B cell (primary cell): ENCODE measurements around the gene SERGEF. TPM values are rescaled to one million over a fixed set of nuclear protein-coding genes. Genes with fewer than 3 reads are reported as not detected.

Experiments
- ATAC-seq: fragments of 200-7000 bp; cut with Tn5 transposase; one replicate; pipeline ENCODE4 v1.10.0; 2021; ENCODE audit warnings: low read depth, mild to moderate bottlenecking, moderate number of reproducible peaks, moderate library complexity
- CTCF ChIA-PET: fragments of 350-600 bp; sonication (Branson Sonifier 250); formaldehyde crosslinking; loops from one replicate; lab custom pipeline; 2021; ENCODE audit warnings: antibody characterized with exemption, inconsistent platforms; lab: Charles Lee
- POLR2A ChIA-PET: fragments of 350-600 bp; sonication (Branson Sonifier 250); formaldehyde crosslinking; loops from one replicate; lab custom pipeline; 2021; ENCODE audit warnings: antibody characterized with exemption; lab: Charles Lee
- DNase-seq: peaks from one replicate; pipeline ENCODE4 v3.0.0; 2013
- H2AFZ ChIP-seq: 2 replicates; pipeline ENCODE4 v1.6.1; 2012; ENCODE audit warnings: mild to moderate bottlenecking, low read depth, low read length; ENCODE audit not compliant: insufficient read depth, poor library complexity, severe bottlenecking
- H3K27ac ChIP-seq, 2 donors: 1 replicate in 1 of 2; 2 replicates in 1 of 2; pipeline ENCODE4 v1.5.1; 2012 to 2013; ENCODE audit warnings: low read length in 2 of 2, mild to moderate bottlenecking in 2 of 2, moderate library complexity in 1 of 2
- H3K27me3 ChIP-seq, 4 experiments: fragments of 200-600 bp in 1 of 4; sonication (generic) in 1 of 4; replicated peaks in 1 of 4; 1 replicate in 2 of 4; 2 replicates in 2 of 4; pipeline versions ENCODE4 v1.6.1 to v1.7.0; 2013 to 2016; ENCODE audit warnings: low read length in 3 of 4, mild to moderate bottlenecking in 2 of 4, mixed read lengths in 1 of 4, moderate library complexity in 1 of 4; ENCODE audit not compliant: insufficient read depth in 4 of 4, control insufficient read depth in 3 of 4; ENCODE audit errors: control extremely low read depth in 1 of 4
- H3K36me3 ChIP-seq, 2 experiments: replicated peaks in 1 of 2; 1 replicate in 1 of 2; 2 replicates in 1 of 2; pipeline versions ENCODE4 v1.6.1 to v1.7.1; 2013; ENCODE audit warnings: low read length in 1 of 2; ENCODE audit not compliant: insufficient read depth in 2 of 2, control insufficient read depth in 1 of 2; ENCODE audit errors: control extremely low read depth in 1 of 2, extremely low read depth in 1 of 2
- H3K4me1 ChIP-seq, 2 donors: fragments of 200-600 bp in 1 of 2; sonication (generic) in 1 of 2; 1 replicate in 1 of 2; 2 replicates in 1 of 2; pipeline versions ENCODE4 v1.5.1 to v1.6.1; 2013 to 2017; ENCODE audit warnings: low read length in 2 of 2; ENCODE audit not compliant: control insufficient read depth in 2 of 2, insufficient read depth in 2 of 2
- H3K4me2 ChIP-seq: replicated peaks from 2 replicates; pipeline ENCODE3; 2012; ENCODE audit warnings: mild to moderate bottlenecking, low read depth, low read length; ENCODE audit not compliant: poor library complexity, severe bottlenecking
- H3K4me3 ChIP-seq, 5 experiments: fragments of 200-600 bp in 1 of 5; sonication (generic) in 1 of 5; 1 replicate in 3 of 5; 2 replicates in 2 of 5; pipeline versions ENCODE4 v1.5.1 to v1.7.0; 2011 to 2016; ENCODE audit warnings: low read length in 4 of 5, mild to moderate bottlenecking in 4 of 5, low read depth in 2 of 5, control low read depth in 1 of 5, moderate library complexity in 1 of 5; ENCODE audit not compliant: insufficient read depth in 1 of 5; ENCODE audit errors: control extremely low read depth in 1 of 5, extremely low read depth in 1 of 5
- H3K79me2 ChIP-seq: fragments of 200-600 bp; sonication (generic); one replicate; pipeline ENCODE4 v1.6.0; 2016; ENCODE audit warnings: low read length; ENCODE audit not compliant: control insufficient read depth, insufficient read depth
- H3K9ac ChIP-seq: fragments of 200-600 bp; sonication (generic); 2 replicates; pipeline ENCODE4 v1.6.1; 2017; ENCODE audit warnings: mild to moderate bottlenecking, low read length, moderate library complexity
- H3K9me3 ChIP-seq, 3 donors: one replicate each; pipeline versions ENCODE4 v1.6.1 to v1.7.1; 2013; ENCODE audit warnings: low read length in 2 of 3; ENCODE audit not compliant: control insufficient read depth in 2 of 3, insufficient read depth in 1 of 3; ENCODE audit errors: control extremely low read depth in 1 of 3
- H4K20me1 ChIP-seq: 2 replicates; pipeline ENCODE4 v1.6.0; 2012; ENCODE audit warnings: mild to moderate bottlenecking, low read length; ENCODE audit not compliant: insufficient read depth, control insufficient read depth, poor library complexity, severe bottlenecking
- H3K27ac Mint-ChIP-seq: one replicate; pipeline ENCODE4 v1.8.0; 2021; ENCODE audit warnings: mixed read lengths
- H3K27me3 Mint-ChIP-seq: one replicate; pipeline ENCODE4 v1.8.0; 2021; ENCODE audit warnings: mixed read lengths
- H3K4me1 Mint-ChIP-seq: one replicate; pipeline ENCODE4 v1.8.0; 2021; ENCODE audit warnings: mixed read lengths
- H3K4me3 Mint-ChIP-seq: one replicate; pipeline ENCODE4 v1.8.0; 2021; ENCODE audit warnings: mixed read lengths
- H3K9me3 Mint-ChIP-seq: one replicate; pipeline ENCODE4 v1.8.0; 2022; ENCODE audit warnings: mixed read lengths; ENCODE audit not compliant: insufficient read depth
- EZH2 ChIP-seq: IDR thresholded peaks from 2 replicates; pipeline ENCODE4 v1.6.1; 2012; ENCODE audit warnings: borderline replicate concordance, low read depth, mild to moderate bottlenecking, moderate library complexity, low read length; ENCODE audit not compliant: insufficient read depth, poor library complexity, severe bottlenecking
- WGBS: methylation state at CpG from one replicate; pipeline ENCODE4 v1.1.5; 2013; ENCODE audit warnings: missing lambda C conversion rate; ENCODE audit not compliant: insufficient coverage; 5-methylcytosine and 5-hydroxymethylcytosine counted together
- intact Hi-C: fragments of 100-400 bp; cut with micrococcal nuclease; formaldehyde crosslinking; loops from one replicate; pipeline ENCODE4 v1.10.0; 2022
- polyA plus RNA-seq: library from polyadenylated mRNA; depleted of rRNA; stranded (reverse); fragments of >200 nt; gene quantifications from 2 replicates; pipeline ENCODE4 v1.2.3, GENCODE V29; 2012
- total RNA-seq, 2 donors: library from RNA; stranded (reverse); fragments of 120-200 nt in 1 of 2; gene quantifications; 1 replicate in 1 of 2; 2 replicates in 1 of 2; pipeline versions ENCODE4 v1.2.3 to v1.2.4, GENCODE V29; 2013 to 2022
- TF ChIP-seq, protein P1 (sequence below): fragments of 200-600 bp; IDR thresholded peaks from one replicate; pipeline ENCODE4 v1.8.0; 2022; ENCODE audit warnings: antibody characterized with exemption, mild to moderate bottlenecking

Gene SERGEF
- total and polyA plus RNA-seq, 2 donors (not counting 1 experiment from before 2014, with no cell fraction given) = 24.2 to 54.3 TPM

DNA sequence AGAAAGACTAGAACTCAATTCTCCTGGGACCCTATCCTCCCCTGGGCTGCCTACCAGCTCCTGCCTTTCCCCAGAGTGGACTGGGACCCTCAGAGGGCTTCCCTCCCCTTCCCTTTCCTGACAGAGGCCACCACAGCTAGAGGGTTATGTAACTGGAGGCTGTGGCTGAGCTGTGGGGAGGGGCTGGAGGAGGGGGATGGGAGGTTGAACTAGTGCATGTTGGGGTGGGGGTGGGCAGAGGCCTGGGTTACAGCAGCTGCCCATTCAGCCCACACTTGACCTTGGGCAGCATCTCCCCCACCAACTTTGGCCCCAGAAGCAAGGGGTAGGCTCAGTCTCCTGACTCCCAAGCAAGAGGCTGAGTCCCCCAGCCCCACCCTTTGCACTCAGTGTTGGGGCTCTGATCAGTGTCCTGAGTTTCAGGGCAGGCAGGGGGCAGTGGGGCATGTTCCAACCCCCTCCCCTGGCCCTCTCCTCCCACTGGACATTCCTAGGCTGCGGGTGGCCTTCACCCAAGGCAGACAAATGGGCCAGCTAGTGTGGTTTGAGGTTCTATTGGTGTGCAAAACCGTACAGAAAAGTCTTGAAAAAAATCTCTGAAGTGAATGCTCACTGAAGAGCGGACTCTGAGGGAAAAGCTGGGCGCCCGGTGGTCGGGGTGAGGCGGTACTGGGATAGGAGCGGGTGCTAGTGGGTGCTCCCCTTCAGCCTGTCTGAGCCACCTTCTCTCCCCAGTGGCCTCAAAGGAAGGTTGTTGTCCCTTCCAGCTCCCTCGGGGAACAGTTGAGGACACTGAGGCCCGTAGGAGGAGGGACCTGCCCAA is 274.5 kb downstream of the SERGEF start:
- H3K4me1 ChIP-seq = peaks cover 0 to 2% of the 10 kb centered on the region in 2 donors
- ChIA-PET POLR2A (no interaction called here), CTCF (interaction anchor here (2.3 kb wide), 1 partner anchor 7 kb away, joined by 12 read pairs; no protein-coding TSS in a partner anchor)
- no peak overlapping the region for H2AFZ ChIP-seq
- no peak overlapping the region for H3K4me2 ChIP-seq
- peaks cover 0 to 44% (median 13%) of the 10 kb centered on the region in 4 experiments for H3K27me3 ChIP-seq
- Mint-ChIP-seq H3K4me3 (no peak overlapping the region), H3K27me3 (peaks cover 35% of the 10 kb centered on the region), H3K9me3 (no peaks in the 10 kb centered on the region), H3K27ac (no peak overlapping the region), H3K4me1 (peaks cover 8% of the 10 kb centered on the region)
- no peaks in the 10 kb centered on the region for H3K79me2 ChIP-seq
- TF ChIP-seq, protein P1, sequence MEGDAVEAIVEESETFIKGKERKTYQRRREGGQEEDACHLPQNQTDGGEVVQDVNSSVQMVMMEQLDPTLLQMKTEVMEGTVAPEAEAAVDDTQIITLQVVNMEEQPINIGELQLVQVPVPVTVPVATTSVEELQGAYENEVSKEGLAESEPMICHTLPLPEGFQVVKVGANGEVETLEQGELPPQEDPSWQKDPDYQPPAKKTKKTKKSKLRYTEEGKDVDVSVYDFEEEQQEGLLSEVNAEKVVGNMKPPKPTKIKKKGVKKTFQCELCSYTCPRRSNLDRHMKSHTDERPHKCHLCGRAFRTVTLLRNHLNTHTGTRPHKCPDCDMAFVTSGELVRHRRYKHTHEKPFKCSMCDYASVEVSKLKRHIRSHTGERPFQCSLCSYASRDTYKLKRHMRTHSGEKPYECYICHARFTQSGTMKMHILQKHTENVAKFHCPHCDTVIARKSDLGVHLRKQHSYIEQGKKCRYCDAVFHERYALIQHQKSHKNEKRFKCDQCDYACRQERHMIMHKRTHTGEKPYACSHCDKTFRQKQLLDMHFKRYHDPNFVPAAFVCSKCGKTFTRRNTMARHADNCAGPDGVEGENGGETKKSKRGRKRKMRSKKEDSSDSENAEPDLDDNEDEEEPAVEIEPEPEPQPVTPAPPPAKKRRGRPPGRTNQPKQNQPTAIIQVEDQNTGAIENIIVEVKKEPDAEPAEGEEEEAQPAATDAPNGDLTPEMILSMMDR = no peak
- TF ChIP-seq EZH2 = no peak
- ATAC-seq (no peak), DNase-seq (no peak)
- intact Hi-C loops = no loop called here
- H3K27ac ChIP-seq = no peak overlapping the region
- WGBS = 40% methylated on average over 9 of the region's 10 CpGs
- no peak overlapping the region for H3K9ac ChIP-seq
- H3K9me3 ChIP-seq = peaks cover 0 to 18% (median 0%) of the 10 kb centered on the region in 3 donors
- H3K36me3 ChIP-seq = no peaks in the 10 kb centered on the region
- H3K4me3 ChIP-seq = no peak overlapping the region
- H4K20me1 ChIP-seq = no peaks in the 10 kb centered on the region

Other genes with a start within 250 kb of the SERGEF start
- gene TPH1, start 33.2 kb upstream of the SERGEF start, total RNA-seq = 2.7 and 2.8 TPM in 2 replicates
- gene TPH1, start 33.2 kb upstream of the SERGEF start, polyA plus RNA-seq = 0.51 and 1.5 TPM in 2 replicates
- 35.2 and 37.8 TPM in 2 replicates for gene SAAL1, start 93.0 kb upstream of the SERGEF start, total RNA-seq
- 12.8 and 26.3 TPM in 2 replicates for gene SAAL1, start 93.0 kb upstream of the SERGEF start, polyA plus RNA-seq
- not detected in 2 replicates for gene MRGPRX3, start 119.5 kb upstream of the SERGEF start, total RNA-seq
- gene MRGPRX3, start 119.5 kb upstream of the SERGEF start, polyA plus RNA-seq = not detected in 2 replicates
- gene MRGPRX4, start 159.8 kb upstream of the SERGEF start, total RNA-seq = not detected in 2 replicates
- gene MRGPRX4, start 159.8 kb upstream of the SERGEF start, polyA plus RNA-seq = 0.12 TPM in 1 of 2 replicates, not detected in the other
- not detected in 2 replicates for gene SAA4, start 223.8 kb upstream of the SERGEF start, total RNA-seq
- not detected in 2 replicates for gene SAA4, start 223.8 kb upstream of the SERGEF start, polyA plus RNA-seq
- not detected in 2 replicates for gene SAA2, start 235.6 kb upstream of the SERGEF start, total RNA-seq
- not detected in 2 replicates for gene SAA2, start 235.6 kb upstream of the SERGEF start, polyA plus RNA-seq